GM10266 (cell line): ENCODE measurements around the gene KLHL30.

Experiments
- DNase-seq: peaks from one replicate; pipeline ENCODE4 v3.0.0; 2012; ENCODE audit errors: extremely low spot score
- TF ChIP-seq, protein P1 (sequence below): IDR thresholded peaks from 2 replicates; pipeline ENCODE4 v1.5.1; 2012; ENCODE audit warnings: mild to moderate bottlenecking, low read depth; ENCODE audit not compliant: control insufficient read depth, insufficient read depth; ENCODE audit errors: missing control alignments

The KLHL30 gene, protein sequence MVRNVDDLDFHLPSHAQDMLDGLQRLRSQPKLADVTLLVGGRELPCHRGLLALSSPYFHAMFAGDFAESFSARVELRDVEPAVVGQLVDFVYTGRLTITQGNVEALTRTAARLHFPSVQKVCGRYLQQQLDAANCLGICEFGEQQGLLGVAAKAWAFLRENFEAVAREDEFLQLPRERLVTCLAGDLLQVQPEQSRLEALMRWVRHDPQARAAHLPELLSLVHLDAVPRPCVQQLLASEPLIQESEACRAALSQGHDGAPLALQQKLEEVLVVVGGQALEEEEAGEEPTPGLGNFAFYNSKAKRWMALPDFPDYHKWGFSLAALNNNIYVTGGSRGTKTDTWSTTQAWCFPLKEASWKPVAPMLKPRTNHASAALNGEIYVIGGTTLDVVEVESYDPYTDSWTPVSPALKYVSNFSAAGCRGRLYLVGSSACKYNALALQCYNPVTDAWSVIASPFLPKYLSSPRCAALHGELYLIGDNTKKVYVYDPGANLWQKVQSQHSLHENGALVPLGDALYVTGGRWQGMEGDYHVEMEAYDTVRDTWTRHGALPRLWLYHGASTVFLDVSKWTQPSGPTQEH

DNA sequence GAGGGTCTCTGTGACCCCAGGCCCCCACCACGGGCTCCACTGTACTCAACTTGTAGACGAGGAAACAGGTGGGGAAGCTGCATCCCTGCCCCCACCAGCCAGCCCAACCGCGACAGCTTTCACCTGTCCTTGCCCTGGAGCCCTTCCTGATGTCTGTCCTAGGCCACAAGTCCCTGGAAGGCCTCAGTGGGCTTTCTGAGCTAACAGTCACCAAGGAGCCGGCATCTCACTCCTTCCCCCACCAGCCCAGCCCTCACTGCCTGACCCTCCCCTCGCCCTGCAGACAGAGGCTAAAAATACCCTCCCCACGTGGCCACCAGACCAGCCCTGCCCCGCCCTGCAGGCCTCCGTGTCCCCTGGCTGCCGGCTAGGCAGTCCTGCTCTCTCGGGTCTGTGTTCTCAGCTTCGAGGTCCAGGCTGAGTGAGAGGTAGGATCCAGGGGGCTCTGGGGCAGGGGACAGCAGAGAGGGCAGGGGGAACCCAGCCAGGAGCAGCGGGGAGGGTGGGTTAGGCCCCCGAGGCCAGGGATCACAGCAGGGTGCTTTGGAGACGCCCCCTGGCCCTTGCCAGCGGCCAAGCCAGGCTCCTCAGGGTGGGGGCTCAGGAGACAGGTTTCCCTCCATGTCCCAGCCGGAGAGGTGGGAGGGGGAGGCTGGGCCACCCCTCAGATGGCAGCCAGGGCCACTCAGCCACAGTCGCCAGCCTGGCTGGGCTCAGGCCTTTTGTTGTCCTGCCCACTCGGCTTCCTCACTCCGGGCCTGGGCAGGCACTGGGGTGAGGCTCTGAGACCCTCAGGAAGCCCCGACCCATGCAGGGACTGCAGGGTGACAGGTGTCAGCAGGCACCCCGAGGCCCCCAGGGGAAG lies at the start of gene KLHL30:
TSS of gene KLHL30 (plus strand) at position 338 of the 865 bp plus-strand sequence. CDS start 2,087 bp downstream, outside the sequence.
- TF ChIP-seq, protein P1, sequence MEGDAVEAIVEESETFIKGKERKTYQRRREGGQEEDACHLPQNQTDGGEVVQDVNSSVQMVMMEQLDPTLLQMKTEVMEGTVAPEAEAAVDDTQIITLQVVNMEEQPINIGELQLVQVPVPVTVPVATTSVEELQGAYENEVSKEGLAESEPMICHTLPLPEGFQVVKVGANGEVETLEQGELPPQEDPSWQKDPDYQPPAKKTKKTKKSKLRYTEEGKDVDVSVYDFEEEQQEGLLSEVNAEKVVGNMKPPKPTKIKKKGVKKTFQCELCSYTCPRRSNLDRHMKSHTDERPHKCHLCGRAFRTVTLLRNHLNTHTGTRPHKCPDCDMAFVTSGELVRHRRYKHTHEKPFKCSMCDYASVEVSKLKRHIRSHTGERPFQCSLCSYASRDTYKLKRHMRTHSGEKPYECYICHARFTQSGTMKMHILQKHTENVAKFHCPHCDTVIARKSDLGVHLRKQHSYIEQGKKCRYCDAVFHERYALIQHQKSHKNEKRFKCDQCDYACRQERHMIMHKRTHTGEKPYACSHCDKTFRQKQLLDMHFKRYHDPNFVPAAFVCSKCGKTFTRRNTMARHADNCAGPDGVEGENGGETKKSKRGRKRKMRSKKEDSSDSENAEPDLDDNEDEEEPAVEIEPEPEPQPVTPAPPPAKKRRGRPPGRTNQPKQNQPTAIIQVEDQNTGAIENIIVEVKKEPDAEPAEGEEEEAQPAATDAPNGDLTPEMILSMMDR, result no peak
- no peak for DNase-seq

DNA sequence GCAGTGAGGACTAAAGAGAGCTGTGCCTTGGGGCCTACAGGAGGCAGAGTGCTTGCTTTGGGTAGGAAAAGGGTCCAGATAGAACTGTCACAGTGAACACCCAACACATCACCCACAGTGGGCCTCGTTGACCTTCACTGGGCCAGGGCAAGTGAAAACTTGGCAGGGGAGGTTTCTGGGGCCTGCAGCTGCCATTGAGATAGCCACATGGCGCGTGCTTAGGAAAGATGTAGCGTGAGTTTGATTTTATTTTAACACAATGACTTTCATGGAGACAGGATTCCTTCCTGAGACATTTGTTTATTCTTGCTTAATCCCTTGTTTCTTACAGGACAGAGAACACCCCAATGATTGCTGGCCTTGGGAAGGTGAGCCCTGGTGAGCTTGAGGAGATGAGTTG lies 47.6 kb upstream of the KLHL30 start:
- TF ChIP-seq, protein P1, result no peak
- no peak for DNase-seq

DNA sequence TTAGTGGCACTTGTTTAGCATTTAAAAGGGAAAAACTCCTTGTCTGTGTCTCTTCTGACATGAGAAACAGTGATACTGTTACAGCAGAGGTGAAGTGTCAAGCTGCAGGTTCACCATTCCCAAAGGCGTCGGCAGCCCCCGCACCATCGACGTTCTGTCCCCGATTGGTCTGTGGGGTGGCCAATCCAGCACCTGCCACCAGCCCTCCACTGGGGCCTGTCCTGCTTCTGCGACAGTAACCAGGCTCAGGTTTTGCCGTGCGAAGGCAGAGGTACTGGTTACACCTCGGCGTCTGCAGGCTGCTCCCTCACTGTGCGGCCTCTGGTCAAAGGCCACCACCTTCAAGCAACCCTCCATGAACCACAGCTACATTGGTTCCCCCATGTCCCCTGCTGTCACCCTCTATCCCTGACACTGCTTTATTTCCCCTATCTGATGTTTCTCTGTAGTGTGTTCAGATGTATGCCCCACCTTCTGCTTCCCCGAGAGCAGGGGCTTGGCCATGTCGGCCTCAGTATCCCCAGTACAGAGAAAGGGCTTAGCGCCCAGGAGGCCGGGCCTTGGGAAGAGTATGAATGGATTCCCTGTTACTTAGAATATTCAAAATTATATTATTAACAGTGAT lies 46.9 kb upstream of the KLHL30 start:
- no peak for DNase-seq
- TF ChIP-seq, protein P1, result no peak

DNA sequence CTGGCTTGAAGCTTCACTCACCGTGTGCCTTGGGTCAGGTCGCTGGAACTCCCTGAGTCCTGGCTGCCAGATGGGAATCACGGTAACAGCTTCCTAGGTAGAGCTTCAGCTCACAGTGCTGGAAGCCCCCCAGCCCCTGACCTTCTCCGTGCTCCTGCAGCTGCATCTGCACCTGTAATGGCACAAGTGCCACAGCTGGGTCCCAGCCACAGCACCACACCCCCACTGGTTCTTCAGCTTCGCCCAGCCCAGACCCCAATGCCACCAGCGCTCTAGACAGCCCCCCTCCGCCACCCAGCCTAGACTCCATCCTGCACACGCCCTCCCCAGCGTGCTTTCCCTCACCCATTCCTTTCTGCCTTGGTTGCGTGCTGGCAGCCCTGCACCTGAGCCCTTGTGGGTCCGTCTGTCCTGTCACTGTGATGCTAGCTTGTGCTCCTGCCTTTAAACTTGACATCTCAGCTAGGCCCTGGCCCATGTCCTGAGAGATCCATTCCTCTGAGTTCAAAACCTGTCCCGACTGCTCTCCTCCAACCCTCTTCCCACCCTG lies 45.9 kb upstream of the KLHL30 start:
- TF ChIP-seq, protein P1, result no peak
- DNase-seq, result no peak

DNA sequence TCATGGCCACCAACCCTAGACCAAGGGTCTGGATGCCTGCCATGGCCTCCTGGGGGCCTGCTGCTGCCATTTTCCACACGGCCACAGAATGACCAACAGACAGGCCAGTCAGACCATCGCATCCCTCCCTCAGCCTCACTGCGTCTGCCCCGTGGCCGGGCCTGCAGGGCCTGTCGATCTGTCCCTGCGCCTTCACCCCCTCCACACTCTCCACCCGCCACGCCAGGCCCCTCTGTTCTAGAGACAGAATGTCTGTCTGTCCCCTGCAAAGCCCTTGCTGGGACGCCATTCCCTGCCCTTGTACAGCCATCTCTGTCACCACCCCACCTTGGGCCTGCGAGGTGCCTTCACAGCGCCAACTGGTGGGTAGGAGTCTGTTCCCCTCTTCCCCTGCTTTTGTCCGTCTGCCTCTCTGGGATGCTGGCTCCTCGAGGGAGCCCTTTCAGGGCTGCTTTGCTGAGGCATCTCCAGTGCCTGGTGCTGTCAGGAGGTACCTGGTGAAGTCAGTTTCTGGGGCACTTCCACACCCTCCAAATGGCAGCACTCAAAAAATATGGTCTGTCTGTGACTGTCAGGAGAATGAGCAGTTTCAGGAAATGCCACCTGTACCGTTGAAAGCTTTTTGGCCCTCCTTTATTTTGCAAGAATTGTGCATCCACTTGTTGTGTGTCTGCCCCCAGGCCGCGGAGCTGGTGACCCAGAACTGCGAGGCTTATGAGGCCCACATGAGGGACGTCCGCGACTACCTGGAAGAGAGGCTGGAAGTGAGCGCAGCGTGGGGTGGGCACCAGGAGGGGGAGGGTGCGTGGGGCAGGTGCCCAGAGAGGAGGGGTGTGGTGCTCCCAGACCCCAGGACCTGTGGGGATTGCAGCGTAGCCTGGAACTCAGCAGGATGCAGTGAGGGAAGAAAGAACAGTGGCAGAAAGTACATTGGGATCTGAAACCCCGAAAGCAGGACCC lies 45.0 kb upstream of the KLHL30 start:
- TF ChIP-seq, protein P1, result no peak
- DNase-seq, result no peak
